HUDEP-2 (cell line): Measurements from ENCODE around the gene DLST.
A peak's percentile ranks its signal among the peaks of the same experiment; 100 is the strongest.

Experiments used
- DNase-seq, 76 experiments: peaks; one replicate each; lab custom pipeline; 2025; ENCODE audit not compliant: unreplicated experiment in 76 of 76; lab: John Stamatoyannopoulos, UW

The DLST gene

GRCh38 chr14:74859757-74860552 is 21.8 kb upstream of the DLST start:
- no peak for DNase-seq

DNA sequence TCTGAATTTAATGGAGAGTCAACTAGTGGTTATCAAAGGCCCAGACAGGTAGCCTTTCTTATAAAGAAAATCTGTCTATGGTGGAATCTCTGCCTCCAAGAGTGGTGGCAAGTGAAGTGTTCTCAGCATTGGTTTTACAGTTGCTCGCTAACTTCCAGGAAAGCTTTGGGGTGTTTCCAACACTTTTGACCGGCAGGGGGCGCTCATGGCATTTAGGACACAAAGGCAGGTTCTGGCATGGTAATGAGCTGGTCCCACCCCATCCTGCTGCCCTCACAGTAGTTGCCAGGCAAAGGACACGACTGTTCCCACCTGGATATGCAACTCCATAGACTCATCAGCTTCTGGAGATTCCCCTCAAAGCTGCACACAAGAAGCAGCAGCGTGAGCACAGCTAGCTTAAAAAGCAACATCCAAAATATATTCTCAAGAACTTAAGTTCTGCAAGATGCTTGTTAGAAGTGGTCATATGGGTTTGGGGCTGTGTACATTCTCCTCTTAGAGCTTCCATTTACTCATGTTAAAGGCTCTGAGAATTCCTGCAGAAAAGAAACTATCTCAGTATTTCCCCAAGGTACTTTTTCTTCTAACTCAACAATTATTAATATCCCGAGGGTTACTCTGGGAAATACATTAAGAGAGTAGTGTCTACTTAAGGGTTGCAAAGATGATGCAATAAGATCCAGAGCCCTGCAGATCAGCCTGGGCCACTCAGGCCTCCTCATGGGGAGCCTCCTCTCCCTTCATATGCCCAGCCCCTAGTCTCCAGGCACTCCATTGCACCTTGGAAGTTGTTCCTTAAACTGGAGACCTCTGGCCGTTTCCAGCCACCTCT is 20.6 kb upstream of the DLST start:
- peak in 74 of 76 experiments; percentile 5 to 92 (median 70) for DNase-seq

GRCh38 chr14:74861734-74862090 is 20.0 kb upstream of the DLST start:
- DNase-seq = no peak

- DNase-seq = no peak
Measured at GRCh38 chr14:74863274-74863673, 18.4 kb upstream of the DLST start.

DNA sequence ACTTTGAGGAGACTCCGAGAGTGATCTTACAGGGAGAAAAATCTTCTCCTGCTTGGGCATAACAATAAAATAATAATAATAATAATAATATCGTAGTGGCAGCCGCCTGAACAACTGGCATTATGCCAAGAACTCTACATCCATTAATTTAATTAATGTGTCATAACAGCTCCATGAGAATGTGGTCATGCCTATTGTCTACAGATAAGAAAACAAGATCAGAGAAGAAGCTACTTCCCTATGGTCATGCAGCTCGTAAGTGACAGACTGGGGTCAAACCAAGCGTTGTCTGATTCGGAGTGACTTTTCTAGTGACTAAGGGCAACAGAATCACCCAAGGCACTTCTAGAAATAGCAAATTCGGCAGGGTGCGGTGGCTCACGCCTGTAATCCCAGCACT is 17.5 kb upstream of the DLST start:
- no peak for DNase-seq

- DNase-seq = no peak
Measured at GRCh38 chr14:74865156-74865555, 16.6 kb upstream of the DLST start.

- DNase-seq = no peak
Measured at GRCh38 chr14:74866708-74867389, 14.9 kb upstream of the DLST start.

DNA sequence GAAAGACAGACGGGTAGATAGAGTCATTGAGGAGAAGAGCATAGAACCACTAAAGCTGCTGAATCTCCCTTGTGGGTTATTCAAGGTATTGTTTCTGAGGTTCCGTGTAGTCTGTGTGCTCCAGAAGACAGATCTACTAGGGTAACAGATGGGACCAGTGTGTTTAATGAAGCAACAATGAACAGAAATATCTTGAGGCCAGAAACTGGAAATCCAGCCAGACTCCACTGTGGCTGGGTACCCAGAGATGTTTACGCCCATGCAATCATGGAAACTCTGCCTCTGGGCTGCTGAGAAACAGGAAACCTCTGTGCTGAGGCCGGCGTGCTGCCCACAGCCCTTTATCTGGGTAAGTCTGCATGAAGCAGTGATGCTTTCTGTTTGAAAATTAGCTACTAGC is 14.0 kb upstream of the DLST start:
- no peak for DNase-seq

- no peak for DNase-seq
Measured at GRCh38 chr14:74868739-74869138, 13.0 kb upstream of the DLST start.

DNA sequence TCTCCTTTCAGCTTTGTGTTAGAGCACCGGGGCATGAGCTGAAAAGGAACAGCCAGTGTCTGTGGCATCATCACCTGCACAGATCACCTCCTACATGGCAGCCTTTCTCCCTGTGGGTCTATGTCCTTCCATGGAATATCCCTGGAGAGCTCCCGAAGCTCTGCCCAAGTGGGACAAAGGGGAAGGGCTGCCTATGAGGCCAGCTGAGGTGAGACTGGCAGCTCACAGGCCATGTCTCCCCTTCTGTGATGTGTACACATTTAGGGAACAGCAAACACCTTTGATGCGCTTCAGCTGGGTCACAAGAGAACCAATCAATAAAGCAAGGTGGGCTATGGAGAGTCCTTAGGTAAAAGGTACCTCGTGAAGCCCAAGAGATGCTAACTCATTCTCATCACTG is 9.9 kb upstream of the DLST start:
- DNase-seq = no peak

- no peak for DNase-seq
Measured at GRCh38 chr14:74875204-74875603, 6.5 kb upstream of the DLST start.

GRCh38 chr14:74875941-74876913 is 5.5 kb upstream of the DLST start, which contains the start of gene PROX2:
TSS of gene PROX2 (minus strand) at chr14:74876145. CDS start at chr14:74863834, 12,311 bp downstream.
- DNase-seq = no peak

DNA sequence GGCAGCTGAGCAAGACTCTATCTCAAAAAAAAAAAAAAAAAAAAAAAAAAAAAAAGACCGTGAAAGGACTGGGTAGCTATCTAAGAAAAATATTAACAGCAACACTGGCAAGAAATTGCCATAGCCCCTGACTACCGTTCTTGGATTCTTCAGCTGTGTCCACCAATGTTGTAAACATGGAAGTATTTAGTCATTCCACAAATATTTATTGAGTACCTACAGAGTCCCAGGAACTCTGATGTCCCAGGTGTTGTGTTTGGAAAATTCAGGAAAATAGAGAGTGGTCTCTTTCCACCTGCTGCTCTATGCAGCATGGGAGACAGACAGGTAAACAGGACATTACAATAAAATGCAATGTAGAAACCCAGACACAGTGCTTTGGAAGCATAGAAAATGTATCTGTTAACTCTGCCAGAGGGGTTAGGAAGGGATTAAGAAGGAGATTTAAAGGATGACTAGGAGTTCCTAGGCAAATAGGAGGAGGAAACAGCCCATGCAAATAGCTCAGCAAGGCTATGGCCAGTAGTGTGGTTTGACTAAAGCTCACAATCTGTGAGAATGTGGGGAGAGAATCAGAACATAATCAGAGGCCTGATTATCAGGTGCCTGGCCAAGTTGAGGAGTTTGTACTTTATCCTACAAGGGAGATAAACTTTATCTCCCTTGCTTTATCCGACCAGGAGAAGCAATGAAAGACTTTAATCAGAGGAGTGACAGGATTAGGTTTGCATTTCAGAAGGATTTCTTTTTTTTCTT is 2.1 kb upstream of the DLST start:
- peak in 1 of 76 experiments; percentile 10 for DNase-seq

DNA sequence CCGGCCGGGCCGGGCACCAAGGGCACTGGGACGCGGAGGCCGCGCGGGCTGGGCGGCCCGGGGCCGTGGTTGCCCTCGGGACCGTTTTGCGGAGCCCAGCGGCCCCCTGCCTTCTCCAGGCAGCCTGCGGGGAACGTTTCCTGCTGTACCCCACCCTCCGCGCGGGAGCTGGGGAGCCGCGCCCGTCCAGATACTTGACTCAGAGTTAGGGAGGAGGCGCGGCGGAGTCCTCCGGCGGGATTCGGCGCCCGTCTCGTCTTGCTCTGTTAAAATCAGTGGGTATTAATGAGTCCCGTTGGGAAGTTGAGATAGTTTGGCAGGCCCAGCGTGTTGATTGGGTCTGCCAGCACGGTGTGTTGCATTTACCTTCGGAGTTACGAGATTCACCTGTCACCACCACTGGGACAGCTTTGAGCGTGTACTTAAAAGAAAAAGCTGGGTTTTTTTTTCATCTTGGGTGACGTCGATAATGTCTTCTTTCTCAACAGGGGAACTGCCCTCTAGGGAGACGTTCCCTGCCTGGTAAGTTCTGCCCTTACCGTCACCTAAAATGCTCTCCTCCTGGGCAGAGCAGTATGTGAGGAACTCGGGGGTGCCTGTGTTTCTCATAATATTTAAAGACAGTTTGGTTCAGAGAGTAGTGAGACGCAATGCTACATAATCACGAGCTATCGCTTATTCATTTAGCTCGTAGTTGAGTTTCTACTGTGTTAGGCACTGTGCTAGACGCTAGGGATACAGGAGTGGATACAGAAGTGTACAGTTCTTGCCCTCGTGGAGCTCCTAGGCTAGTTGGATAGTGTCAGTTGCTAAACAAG is 596 bp downstream of the DLST start:
- peak in 43 of 76 experiments; percentile 4 to 65 (median 37) for DNase-seq

DNA sequence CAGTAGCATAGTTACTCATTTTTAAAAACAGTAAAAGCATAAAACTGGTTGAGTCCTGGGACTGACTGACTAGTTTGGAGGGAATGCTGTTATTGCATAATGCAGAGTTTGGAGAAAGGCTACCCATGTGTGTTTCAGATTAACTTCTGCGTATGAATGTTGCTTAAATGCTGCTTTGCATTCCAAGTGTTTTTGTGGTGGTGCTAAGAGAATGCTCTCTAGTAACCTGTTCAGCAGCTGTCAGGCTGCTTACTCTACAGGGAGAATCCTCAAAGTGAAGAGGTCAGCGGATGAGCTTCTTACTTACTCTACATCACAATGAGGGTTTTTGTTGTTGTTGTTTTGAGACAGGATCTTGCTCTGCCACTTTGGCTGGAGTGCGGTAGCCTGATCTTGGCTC is 4.3 kb downstream of the DLST start:
- no peak for DNase-seq

DNA sequence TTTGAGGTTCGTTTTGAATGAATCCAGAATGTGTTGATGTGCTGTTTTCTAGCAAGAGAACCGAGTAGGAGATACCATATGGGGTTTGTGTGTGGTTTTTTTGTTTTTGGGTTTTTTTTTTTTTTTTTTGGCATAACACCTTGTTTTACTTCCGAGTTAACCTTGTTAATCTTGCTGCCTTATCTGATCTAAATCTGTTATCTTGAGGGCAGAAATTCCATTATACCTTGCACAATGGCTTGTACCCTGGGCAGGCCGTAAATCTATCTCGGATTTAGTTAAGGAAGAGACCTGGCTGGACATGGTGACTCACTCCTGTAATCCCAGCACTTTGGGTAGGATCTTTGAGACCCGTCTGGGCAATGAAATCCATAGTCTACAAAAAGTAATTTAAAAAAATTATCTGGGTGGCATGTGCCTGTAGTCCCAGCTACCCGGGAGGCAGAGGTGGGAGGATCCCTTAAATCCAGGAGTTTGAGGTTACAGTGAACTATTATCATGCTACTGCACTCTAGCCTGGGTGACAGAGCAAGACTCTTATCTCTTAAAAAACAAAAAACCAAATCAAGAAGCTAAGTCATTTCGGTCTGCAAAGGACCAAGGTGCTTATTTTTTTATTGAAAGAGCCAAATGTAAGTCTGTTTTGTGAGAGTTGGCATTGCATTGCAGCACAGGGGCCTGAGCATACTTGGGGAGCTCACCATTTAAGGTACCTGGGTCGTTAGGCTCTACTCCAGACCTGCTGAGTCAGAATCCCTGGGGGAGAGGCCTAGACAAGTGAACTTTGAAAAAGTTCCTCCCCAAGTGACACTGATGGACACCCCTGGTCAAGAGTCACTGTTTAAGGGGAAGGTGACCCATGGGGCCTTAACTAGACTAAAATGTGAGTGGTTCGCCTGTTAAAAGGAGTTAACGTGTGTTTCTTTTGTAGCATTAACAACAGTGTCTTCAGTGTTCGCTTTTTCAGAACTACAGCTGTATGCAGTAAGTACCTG is 6.7 kb downstream of the DLST start:
- peak in 63 of 76 experiments; percentile 7 to 75 (median 39) for DNase-seq

DNA sequence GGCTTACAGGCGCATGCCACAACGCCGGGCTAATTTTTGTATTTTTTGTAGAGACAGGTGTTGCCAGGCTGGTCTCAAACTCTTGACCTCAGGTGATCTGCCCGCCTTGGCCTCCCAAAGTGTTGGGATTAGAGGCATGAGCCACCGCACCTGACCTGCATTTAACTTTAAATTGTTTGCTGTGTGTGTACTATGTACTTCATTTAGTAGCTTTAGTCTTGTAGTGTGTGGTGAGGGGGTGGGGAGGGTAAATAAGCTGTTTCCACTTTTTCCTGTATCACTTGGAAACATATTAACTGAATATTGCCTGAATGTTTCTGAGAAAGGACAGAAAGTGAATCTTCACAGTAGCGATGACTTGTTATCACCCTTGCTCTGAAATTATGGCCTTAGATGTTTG is 8.5 kb downstream of the DLST start:
- no peak for DNase-seq
